Uterine smooth muscle cell (primary cell): ENCODE data around the gene RTP3. TPM values are rescaled to one million over a fixed set of nuclear protein-coding genes. Genes with fewer than 3 reads are reported as not detected.

Experiments used
- total RNA-seq: library from RNA; depleted of rRNA; stranded (reverse); fragments of >200 nt; gene quantifications from 2 replicates; pipeline ENCODE4 v1.2.3, GENCODE V29; 2014

Gene RTP3
- not detected in 2 replicates for total RNA-seq

GRCh38 chr3:46497556-46498265 lies at the start of gene RTP3:
Gene RTP3 (plus strand): TSS chr3:46497976. CDS start chr3:46498063, 87 bp downstream.

GRCh38 chr3:46464326-46465195 lies 33.2 kb upstream of the RTP3 start, which contains the start of gene LTF:
Gene LTF (minus strand): TSS chr3:46464905. CDS start chr3:46464867, 38 bp downstream.

Other genes with a start within 250 kb of the RTP3 start
- gene CCR2, start 143.9 kb upstream of the RTP3 start, total RNA-seq: not detected in 2 replicates
- gene CCR5, start 127.0 kb upstream of the RTP3 start, total RNA-seq: 0.11 TPM in 1 of 2 replicates, not detected in the other
- 0.62 and 1.5 TPM in 2 replicates for gene CCRL2, start 90.7 kb upstream of the RTP3 start, total RNA-seq
- under 0.01 TPM in 1 of 2 replicates, not detected in the other for gene LTF, start 33.1 kb upstream of the RTP3 start, total RNA-seq
- gene LRRC2, start 68.3 kb downstream of the RTP3 start, total RNA-seq: 1.9 and 7.4 TPM in 2 replicates
- gene FAM240A, start 114.5 kb downstream of the RTP3 start, total RNA-seq: not detected in 2 replicates
- gene ALS2CL, start 195.7 kb downstream of the RTP3 start, total RNA-seq: 1.4 and 1.9 TPM in 2 replicates
- under 0.01 and 0.12 TPM in 2 replicates for gene TMIE, start 203.4 kb downstream of the RTP3 start, total RNA-seq
- 0.12 TPM in 1 of 2 replicates, not detected in the other for gene PRSS50, start 219.9 kb downstream of the RTP3 start, total RNA-seq